GM18519 (cell line): Measurements from ENCODE around the gene PALB2.

Experiments used
- ATAC-seq: cut with Tn5 transposase; IDR thresholded peaks from one replicate; pipeline ENCODE4 v1.9.1; 2021; ENCODE audit warnings: mild to moderate bottlenecking, moderate library complexity; ENCODE audit not compliant: unreplicated experiment, low FRiP score

PALB2 gene

GRCh38 chr16:23556881-23557778 is 84.0 kb downstream of the PALB2 start, which contains the start of the genes EARS2 and UBFD1:
Gene EARS2, minus strand, starts transcription at chr16:23557350. Its CDS starts 7 bp downstream, at chr16:23557343.
Gene UBFD1, plus strand, starts transcription at chr16:23557727. Its CDS starts 16 bp downstream, at chr16:23557743.
- ATAC-seq, result peak; percentile 73

DNA sequence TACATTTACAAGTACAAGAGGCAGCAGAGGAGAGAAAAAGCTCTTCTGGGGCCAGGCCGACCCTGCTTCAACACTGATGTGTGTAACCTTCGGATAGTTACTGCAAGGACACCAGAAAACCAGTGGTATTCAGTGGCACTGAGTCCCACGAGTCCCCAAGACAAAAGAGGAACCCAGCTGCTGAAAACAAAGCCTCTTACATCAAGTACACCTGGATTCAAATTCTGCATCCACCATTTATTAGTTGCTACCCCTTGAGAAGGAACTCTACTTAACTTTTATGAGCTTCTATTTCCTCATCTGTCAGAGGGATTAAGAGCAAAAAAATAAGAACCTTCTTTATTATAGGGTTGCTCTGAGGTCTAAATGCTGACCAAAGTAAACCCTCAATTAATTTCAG is 86.6 kb downstream of the PALB2 start:
- ATAC-seq, result no peak
